Hematopoietic multipotent progenitor cell treated with erythropoietin and hydrocortisone succinate and interleukin-3 and kit ligand, for 17 days (in vitro differentiated cells): ENCODE data around the gene HMGCLL1.

Experiments
- DNase-seq: peaks from one replicate; pipeline ENCODE4 v3.0.0-alpha.2; 2015; ENCODE audit warnings: low spot score

Gene HMGCLL1

DNA sequence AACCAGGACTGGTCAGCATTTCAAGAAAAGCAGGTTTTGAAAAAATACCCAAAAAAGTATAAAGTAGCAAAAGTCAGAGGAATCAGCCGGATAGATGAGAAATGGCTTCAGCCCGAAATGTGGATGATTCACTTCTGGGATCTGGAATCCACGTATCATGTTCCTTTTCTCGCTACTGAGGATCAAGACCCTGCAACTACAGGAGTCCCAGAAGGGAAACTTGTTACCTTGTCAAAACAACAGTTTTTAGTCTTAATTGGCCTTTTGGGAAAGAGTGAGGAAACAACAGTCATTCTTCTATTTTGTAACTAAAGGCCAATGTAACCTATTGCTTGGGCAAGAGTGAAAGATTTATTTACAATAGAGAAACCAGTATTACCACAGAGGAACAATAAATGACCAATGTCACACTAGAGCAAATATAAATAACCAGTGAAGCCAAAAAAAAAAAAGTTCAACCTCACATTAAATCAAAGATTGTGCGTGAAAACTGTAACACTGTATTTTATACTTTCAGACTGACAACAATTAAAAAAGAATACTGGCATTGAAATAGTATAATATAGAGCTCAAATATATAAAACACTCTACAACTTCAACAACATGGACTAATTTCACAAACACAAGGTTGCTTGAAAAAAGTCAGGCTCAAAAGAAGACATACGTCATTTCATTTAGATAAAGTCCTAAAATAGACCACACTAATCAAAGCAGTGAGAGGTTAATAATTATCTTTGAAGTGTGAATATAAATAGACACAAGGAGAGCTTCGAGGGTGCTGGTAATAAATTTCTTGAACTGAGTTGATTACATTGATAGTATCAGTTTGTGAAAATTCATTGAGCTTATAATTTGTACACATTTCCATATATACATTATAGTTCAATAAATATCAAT lies 135.5 kb downstream of the HMGCLL1 start:
- DNase-seq, result no peak

DNA sequence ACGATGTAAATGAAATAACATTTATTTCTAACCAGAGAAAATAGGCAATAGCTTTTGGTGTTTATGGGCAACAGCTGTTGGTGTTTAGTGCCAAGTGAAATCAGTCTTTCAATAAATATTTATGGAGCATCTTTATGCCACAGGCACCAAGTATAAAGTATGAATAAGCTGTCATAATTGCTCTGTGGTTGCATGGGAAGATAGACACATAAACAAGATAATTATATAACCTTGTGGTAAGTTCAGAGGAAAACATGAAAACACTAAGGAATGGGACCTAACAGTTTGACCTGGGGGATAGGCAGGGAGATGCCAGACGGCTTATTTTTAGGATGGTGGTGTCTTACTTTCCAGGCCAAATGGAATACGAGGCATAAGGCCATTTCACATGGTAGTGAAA lies 140.8 kb downstream of the HMGCLL1 start:
- DNase-seq, result no peak

DNA sequence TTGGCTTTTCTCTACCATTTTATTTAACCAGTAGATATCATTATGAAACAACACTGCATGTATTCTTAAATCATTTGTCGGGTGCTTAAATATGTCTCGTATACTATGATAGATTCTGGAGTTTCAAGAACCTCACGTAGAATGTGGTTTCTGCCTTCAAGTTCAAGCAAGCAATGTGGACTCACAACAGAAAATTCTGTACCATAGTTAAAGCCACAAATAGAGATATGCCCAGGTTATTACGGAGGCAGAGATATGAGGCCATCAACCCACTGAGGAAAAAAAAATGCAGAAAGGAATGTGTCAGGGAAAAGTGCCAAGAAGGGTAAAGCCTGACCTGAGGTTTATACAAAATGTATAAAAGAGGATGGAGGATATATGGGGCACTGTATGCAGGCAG lies 141.9 kb downstream of the HMGCLL1 start:
- DNase-seq, result no peak

GRCh38 chr6:55433446-55434130 lies 145.4 kb downstream of the HMGCLL1 start:
- no peak for DNase-seq

DNA sequence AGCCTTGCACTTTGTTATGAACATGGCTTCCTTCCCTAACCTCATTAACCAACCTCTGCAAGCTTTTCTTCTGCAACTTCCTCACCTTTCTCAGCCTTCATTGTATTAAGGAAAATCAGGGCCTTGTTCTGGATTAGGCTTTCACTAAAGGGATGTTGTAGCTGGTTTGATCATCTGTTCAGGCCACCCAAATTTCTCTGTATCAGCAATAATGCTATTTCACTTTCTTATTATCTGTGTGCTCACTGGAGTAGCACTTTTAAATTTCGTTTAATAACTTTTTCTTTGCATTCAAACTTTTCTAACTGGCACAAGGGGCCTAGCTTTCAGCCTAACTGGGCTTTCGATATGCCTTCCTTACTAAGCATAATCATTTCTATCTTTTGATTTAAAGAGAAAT lies 155.1 kb downstream of the HMGCLL1 start:
- DNase-seq, result no peak

- no peak for DNase-seq
These were observed 168.3 kb downstream of the HMGCLL1 start for GRCh38 chr6:55410674-55411073.

- no peak for DNase-seq
These were observed 173.3 kb downstream of the HMGCLL1 start for GRCh38 chr6:55405474-55406235.

DNA sequence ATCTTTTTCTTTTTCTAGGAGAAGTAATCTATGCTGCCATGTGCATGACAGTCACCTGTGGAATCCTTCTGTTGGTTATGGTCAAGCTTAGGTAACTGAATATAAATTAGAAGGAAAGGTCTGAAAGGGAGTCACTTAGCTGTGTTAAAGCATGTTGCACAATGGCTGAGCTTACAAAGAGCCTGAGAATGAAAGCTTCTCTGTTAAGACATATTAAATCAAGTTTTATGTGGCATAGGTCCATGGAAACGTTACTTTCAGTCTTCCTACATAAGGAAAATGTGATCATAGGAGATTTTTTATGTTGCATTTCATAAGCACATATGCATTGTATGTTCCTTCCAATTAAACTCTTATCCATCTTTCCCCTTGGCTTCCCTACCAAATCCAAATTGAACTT lies 179.6 kb downstream of the HMGCLL1 start:
- DNase-seq, result no peak

DNA sequence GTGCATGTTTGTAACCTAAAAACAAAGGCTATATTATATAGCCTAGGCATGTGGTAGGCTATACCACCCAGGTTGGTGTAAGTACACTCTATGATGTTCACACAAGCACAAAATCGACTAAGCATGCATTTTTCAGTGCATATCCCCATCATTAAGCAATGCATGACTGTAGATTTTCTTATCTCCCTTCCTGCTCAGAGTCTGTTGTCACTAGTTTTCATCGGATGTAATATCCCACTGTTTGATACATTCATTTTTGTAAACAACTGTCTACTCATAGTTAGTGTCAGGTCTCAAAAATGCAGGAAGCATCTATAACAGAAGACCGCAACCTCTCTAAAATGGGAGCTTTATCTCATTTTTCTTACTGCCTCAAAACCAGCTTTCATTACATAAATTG lies 181.0 kb downstream of the HMGCLL1 start:
- DNase-seq, result no peak

- no peak for DNase-seq
These were observed 183.1 kb downstream of the HMGCLL1 start for GRCh38 chr6:55395871-55396270.

DNA sequence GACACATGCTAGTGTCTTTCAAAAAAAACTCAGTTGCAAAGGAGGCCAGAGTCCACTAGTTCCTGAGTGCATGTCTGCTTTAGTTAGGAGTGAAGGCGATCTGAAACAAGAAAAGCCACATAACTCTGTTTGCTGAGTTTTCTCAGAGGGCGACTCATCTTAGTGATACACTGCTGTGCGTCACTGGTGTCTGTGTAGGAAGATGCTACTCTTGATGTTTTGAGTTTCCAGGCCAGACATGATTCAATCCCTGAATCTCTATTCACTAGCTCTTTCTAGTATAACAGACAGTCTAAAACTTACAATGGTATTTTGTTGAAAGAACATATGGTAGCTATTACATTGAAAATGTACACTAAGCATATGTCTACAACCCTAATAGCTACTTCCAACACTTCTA lies 190.8 kb downstream of the HMGCLL1 start:
- no peak for DNase-seq
